WI38 (cell line): ENCODE data around the gene SH3BP2.

Experiments
- H3K4me3 ChIP-seq: 2 replicates; pipeline ENCODE4 v1.5.1; 2011; ENCODE audit warnings: low read depth, mild to moderate bottlenecking, control low read depth, low read length
- TF ChIP-seq, protein P1 (sequence below): IDR thresholded peaks from 2 replicates; pipeline ENCODE4 v1.5.1; 2012; ENCODE audit warnings: low read depth, mild to moderate bottlenecking, control low read depth, low read length

SH3BP2 gene

DNA sequence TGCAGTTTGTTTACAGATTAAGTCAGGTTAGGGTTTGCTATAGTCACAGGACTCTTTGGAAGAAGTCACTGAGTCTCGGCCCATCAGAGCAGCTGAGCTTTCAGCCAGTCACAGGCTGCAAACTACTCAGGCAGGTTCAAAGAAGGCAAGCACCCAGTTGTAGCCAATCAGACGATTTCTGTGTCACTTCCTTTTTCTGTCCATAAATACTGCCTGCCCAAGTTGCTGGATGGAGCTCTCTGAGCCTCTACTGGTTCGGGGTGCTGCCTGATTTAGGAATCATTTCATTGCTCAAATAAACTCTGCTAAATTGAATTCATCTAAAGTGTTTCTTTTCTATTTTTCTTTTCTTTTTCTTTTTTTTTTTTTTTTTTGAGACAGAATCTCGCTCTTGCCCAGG is 7.3 kb upstream of the SH3BP2 start:
- H3K4me3 ChIP-seq: no peak overlapping the region
- TF ChIP-seq, protein P1, sequence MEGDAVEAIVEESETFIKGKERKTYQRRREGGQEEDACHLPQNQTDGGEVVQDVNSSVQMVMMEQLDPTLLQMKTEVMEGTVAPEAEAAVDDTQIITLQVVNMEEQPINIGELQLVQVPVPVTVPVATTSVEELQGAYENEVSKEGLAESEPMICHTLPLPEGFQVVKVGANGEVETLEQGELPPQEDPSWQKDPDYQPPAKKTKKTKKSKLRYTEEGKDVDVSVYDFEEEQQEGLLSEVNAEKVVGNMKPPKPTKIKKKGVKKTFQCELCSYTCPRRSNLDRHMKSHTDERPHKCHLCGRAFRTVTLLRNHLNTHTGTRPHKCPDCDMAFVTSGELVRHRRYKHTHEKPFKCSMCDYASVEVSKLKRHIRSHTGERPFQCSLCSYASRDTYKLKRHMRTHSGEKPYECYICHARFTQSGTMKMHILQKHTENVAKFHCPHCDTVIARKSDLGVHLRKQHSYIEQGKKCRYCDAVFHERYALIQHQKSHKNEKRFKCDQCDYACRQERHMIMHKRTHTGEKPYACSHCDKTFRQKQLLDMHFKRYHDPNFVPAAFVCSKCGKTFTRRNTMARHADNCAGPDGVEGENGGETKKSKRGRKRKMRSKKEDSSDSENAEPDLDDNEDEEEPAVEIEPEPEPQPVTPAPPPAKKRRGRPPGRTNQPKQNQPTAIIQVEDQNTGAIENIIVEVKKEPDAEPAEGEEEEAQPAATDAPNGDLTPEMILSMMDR: no peak

DNA sequence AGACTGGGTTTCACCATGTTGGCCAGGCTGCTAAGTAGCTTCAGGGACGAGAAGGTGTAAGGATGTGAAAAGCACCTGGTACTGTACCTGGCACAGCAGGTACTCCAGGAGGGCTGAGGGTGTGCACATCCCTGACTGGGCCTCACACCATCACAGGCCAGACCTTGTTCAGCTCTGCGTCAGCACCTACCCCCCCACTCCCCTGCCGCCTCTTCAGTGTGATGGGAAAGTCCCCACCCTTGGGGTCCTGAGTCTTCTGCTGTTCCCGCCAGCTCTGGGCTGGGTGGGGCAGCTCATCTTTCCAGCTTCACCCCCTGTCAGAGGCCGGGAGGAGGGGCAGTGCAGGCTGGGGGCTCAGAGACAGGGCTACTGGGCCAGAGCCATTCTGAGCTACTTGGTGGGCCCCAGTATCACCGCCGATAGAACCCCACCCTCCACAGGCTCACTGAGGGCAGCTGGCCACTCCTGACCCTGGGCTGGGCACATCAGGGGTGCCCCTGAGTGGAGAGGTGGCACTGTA is 6.7 kb upstream of the SH3BP2 start:
- H3K4me3 ChIP-seq: no peak overlapping the region
- TF ChIP-seq, protein P1: no peak

DNA sequence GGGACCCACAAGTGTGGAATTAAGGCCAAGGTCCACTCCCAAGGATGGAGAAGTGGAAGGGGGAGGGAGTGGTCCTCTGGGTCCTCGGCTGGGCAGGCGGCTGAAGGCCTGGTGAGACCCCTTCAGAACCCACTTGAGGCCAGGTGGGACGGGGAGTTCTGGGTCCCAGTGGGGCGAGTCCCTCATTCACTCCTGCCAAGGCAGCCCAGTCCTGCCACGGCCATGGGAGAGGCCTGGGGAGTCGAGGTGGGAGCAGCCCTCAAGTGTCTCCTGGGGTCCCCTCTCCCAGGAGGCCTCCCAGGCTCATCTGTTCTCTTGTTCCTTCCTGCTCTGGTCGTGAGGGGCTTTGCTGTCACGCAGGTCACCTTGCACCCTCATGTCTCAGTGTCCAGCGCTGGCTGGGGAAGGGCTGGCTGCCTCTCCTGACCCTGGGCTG is 6.1 kb upstream of the SH3BP2 start:
- H3K4me3 ChIP-seq: no peak overlapping the region
- TF ChIP-seq, protein P1: no peak

DNA sequence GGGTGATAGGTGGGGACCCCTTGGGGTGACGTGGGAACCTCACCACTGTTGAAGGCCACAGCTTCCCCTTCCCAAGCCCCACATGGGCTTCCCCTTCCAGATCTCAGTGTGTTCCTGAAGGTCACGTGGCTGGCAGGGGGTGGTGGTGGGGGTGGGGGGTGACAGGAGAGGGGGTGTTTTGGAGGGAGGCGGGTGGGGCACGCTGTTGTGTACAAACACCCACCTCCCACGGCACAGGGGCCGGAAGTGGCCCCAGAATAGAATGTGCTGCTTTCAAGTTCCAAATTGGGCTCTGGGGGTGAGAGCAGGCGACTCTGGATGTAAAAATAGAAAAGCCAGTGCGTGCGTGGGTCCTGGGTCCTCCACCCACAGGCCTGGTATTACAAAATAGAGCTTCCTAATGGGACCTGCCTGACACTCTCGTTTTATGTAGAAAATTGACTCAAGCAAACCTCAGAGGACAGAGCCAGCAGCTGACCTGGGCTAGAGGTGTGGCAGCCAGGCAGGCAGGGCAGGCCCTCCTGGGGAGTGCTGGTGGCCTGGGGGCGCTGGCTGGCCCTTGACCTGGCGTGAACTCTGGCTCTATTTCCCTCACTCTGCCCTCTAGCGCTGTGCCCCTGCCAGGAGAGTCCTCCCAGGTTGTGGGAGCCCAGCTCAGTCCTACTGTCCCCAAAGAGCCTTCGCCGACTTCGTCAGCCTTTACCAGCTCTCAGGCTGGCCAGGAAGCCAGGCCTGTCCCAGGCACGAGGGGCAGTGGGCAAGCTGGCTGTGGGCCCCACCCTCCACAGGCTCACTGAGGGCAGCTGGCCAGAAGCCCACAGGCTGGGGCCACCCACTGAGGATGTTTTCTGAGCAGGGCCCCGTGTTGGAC is 5.4 kb upstream of the SH3BP2 start:
- H3K4me3 ChIP-seq: no peak overlapping the region
- TF ChIP-seq, protein P1: no peak

DNA sequence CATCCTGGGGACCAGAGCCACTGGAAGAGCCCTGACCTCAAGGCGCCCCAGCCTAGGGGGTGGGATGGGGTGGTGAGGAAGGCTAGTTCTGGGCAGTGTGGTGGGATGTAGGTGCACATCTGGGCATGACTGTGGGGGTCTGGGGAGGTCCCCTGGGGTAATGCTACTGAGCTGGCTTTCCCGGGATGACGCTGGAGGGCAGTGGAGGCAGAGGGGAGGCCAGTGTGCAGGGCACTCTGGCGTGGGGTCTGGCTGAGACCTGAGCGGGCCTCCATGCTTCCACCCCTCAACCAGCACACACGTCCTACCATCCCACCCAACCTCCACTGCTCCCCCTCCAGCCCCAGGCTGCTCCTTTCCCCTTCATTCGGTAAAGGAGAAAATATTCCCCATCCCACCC is 4.8 kb upstream of the SH3BP2 start:
- H3K4me3 ChIP-seq: no peak overlapping the region
- TF ChIP-seq, protein P1: no peak

DNA sequence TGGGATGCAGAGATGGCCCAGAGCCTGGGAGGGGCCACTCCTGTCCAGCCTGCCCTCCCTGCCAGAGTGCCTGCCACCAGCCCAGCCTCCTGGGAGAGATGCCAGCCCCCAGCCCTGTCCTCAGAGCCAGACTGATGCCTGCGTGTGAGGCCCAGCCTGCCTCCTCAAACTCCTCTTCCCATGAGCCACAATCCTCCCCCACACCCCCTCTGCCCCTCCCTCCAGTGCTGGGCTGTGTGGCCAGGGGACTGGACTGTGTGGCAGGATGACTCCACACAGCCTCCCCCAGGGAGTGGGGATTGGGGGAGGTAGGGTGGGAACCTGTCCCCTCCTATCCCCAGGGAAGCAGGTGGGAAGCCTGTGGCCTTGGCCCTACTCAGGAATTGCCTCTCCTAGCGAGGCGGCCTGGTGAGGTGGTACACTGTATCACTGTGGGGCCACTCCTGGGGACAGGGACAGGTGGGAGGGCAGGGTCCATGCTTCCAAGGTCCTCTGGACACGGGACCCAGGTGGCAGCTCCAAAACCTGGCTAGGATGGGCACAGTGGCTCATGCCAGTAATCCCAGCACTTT is 4.3 kb upstream of the SH3BP2 start:
- H3K4me3 ChIP-seq: no peak overlapping the region
- TF ChIP-seq, protein P1: no peak

DNA sequence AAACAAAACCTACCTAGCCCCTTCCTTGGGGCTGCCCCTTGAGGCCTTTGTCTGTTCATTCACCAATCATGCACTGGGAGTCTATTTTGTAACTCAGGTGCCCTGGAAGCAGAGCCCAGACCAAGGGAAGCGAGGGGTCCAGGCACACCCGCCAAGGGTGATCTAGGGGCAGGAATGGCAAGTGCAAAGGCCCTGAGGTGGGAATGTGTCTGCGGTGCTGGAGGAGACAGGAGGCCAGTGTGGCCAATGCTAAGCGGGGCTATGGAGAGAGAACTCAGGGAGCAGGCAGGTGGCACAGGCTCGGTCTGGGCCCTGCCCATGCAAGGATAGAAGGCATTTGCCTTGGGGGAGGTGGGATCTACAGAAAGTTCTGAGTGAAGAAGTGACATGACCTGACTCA is 3.5 kb upstream of the SH3BP2 start:
- H3K4me3 ChIP-seq: no peak overlapping the region
- TF ChIP-seq, protein P1: no peak
